Measurements from ENCODE around the gene DRC7.

DRC7 gene

DNA sequence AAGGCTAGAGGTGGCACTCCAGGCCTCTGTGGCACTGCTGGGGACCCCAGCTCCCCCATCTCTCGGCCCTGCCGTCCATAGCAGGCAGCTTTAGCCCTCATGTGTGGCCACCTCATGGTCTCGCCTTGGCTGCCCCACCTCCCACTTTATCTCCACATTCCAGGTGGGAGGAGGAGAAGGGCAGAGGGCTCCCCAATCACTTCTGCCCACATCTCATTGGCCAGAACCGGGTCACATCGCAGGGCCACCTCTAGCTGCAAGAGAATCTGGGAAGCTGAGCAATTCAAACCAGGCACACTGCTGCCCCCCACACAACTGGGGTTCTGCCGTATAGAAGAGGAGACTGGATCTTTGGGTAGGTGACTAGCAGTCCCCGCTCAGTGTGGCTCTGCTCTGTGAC lies 1.6 kb downstream of the DRC7 start:
- TF ChIP-seq, protein P1, sequence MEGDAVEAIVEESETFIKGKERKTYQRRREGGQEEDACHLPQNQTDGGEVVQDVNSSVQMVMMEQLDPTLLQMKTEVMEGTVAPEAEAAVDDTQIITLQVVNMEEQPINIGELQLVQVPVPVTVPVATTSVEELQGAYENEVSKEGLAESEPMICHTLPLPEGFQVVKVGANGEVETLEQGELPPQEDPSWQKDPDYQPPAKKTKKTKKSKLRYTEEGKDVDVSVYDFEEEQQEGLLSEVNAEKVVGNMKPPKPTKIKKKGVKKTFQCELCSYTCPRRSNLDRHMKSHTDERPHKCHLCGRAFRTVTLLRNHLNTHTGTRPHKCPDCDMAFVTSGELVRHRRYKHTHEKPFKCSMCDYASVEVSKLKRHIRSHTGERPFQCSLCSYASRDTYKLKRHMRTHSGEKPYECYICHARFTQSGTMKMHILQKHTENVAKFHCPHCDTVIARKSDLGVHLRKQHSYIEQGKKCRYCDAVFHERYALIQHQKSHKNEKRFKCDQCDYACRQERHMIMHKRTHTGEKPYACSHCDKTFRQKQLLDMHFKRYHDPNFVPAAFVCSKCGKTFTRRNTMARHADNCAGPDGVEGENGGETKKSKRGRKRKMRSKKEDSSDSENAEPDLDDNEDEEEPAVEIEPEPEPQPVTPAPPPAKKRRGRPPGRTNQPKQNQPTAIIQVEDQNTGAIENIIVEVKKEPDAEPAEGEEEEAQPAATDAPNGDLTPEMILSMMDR (IDR thresholded peaks at IDR 0.05; ENCODE audit: insufficient read depth, low read length, missing control alignments): no peak
- CTCF ChIA-PET: interaction anchor here (1.2 kb wide), 1 partner anchor 15 kb away, joined by 3 read pairs; no protein-coding TSS in a partner anchor
- POLR2A ChIA-PET: no interaction called here
- H3K4me3 ChIP-seq (ENCODE audit: low read depth, low read length): no peak overlapping the region
- DNase-seq (ENCODE audit: low read depth, low spot score): no peak

DNA sequence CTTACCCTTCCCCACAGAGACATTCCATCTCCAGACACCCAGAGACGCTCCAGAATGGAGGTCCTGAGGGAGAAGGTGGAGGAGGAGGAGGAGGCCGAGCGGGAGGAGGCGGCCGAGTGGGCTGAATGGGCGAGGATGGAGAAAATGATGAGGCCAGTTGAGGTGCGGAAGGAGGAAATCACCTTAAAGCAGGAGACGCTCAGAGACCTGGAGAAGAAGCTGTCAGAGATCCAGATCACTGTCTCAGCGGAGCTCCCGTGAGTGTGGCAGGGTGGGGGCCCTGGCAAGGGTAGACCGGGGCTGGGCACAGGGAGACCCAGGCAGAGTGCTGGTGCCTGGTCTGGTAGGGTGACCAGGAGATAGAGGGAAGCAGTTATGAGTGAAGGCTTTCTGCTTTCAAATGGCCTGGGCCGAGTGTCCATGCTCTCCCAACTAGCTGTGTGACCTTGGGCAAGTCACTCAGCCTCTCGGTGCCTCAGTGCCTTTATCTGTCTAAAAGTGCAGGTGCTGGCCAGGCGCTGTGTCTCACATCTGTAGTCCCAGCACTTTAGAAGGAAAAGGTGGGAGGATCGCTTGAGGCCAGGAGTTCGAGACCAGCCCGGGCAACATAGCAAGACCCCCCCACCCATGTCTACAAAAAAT lies 3.4 kb downstream of the DRC7 start:
- ChIA-PET CTCF (interaction anchor here (1.2 kb wide), 1 partner anchor 50 kb away, joined by 6 read pairs; no protein-coding TSS in a partner anchor), POLR2A (no interaction called here)
- DNase-seq (ENCODE audit: low read depth, low spot score): no peak
- TF ChIP-seq, protein P1 (IDR thresholded peaks at IDR 0.05; ENCODE audit: insufficient read depth, low read length, missing control alignments): no peak
- H3K4me3 ChIP-seq (ENCODE audit: low read depth, low read length): no peak overlapping the region

DNA sequence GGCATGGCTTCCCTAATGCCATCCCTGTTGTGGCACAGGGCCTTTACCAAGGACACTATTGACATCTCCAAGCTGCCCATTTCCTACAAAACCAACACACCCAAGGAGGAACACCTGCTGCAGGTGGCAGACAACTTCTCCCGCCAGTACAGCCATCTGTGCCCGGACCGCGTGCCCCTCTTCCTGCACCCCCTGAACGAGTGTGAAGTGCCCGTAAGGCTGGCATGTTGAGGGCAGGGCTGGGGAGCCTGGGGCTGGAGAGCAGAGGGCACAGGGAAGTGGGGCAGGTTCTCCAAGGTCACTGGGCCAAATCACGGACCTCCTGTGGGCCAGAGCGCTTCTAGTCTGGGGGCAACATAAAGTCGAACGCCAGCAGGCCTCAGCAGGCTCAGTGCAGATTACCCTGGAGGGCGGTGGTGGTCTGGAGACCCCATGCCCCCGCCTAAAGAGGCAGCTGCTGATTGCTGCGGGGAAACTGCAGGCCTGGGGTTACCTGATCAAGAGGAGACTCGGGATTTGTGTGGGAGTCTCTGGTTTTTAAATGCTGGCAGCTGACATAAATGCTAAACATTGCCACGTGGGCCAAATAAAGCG lies 4.3 kb downstream of the DRC7 start:
- POLR2A ChIA-PET: no interaction called here
- TF ChIP-seq, protein P1 (IDR thresholded peaks at IDR 0.05; ENCODE audit: insufficient read depth, low read length, missing control alignments): no peak
- H3K4me3 ChIP-seq (ENCODE audit: low read depth, low read length): no peak overlapping the region
- CTCF ChIA-PET: interaction anchor here (1.2 kb wide), 1 partner anchor 51 kb away, joined by 6 read pairs; no protein-coding TSS in a partner anchor
- no peak for DNase-seq (ENCODE audit: low read depth, low spot score)

DNA sequence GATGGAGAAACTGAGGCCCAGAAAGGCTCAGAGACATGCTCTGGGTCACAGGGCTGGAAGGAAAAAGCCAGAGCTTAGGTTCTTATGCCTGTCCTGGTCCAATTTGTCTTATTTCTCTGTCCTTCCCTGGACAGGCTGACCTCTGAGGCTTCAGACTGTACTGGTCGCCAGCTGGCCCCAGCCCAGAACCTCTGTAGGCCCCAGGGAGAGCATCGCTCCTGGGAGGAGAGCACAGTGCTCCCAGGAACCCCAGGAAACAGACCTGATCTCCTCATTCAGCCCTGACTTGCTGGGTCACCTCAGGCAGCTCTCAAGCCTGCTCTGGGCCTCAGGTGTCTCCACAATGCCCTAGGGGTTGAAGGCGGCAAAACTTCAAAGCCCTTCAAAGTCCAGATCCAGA lies 4.9 kb downstream of the DRC7 start:
- CTCF ChIA-PET: interaction anchor here (1.2 kb wide), 1 partner anchor 52 kb away, joined by 6 read pairs; no protein-coding TSS in a partner anchor
- DNase-seq (ENCODE audit: low read depth, low spot score): no peak
- H3K4me3 ChIP-seq (ENCODE audit: low read depth, low read length): no peak overlapping the region
- POLR2A ChIA-PET: no interaction called here
- TF ChIP-seq, protein P1 (IDR thresholded peaks at IDR 0.05; ENCODE audit: insufficient read depth, low read length, missing control alignments): no peak

DNA sequence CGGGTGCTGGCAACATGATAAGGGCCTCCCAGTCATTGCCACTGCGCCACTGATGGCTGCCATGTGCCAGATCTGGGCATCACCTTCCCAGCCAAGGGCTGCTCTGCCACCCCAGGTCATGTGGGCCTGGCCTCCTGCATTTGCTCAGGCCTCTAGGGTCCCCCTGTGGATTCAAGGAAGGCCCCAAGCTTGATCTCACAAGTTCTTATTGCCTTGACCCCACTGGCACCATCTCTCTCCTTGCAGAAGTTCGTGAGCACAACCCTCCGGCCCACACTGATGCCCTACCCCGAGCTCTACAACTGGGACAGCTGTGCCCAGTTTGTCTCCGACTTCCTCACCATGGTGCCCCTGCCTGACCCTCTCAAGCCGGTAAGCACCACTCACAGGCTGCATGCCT lies 5.3 kb downstream of the DRC7 start:
- DNase-seq (ENCODE audit: low read depth, low spot score): no peak
- no peak overlapping the region for H3K4me3 ChIP-seq (ENCODE audit: low read depth, low read length)
- ChIA-PET POLR2A (no interaction called here), CTCF (no interaction called here)
- TF ChIP-seq, protein P1 (IDR thresholded peaks at IDR 0.05; ENCODE audit: insufficient read depth, low read length, missing control alignments): no peak

DNA sequence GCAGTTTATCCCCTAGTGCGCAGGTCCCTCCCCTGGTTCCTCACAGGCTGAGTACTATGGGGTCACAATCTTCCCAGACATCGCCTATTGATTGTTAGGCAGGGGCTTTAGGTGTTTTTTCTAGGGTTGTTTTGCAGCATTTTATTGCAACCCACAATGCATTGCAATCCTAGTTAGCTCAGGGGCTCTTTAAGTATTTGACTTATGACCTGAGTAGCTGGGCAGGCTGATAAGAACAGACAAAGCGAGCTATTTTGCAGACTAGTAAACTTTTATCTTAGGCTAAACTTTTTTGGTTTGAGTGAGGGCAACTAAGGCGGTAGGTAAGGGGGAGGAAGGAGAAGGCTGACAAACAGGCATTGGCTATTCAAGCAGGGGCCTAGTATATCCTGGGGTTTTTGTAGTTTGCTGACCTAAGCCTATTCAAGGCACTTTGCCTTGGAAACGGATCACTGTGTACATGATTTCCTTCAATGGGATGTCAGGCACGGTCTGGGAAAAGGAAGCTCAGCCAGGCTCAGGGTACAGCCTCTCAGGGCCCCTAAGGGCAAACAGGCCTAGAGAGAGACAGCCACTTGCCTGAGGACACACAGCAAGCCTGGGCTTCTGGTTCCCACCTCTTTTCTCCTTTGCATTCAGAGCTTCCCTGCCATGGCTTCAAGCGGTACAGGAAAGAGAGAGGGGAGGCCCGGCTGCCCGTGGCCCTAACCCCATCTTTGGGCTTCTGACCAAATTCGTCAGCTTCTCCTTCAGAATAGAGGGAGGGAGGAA lies 6.4 kb downstream of the DRC7 start:
- ChIA-PET POLR2A (no interaction called here), CTCF (no interaction called here)
- TF ChIP-seq, protein P1 (IDR thresholded peaks at IDR 0.05; ENCODE audit: insufficient read depth, low read length, missing control alignments): no peak
- DNase-seq (ENCODE audit: low read depth, low spot score): no peak
- no peak overlapping the region for H3K4me3 ChIP-seq (ENCODE audit: low read depth, low read length)
